Upper lobe of right lung (tissue), 1 donor: ENCODE data around the gene CHTOP. TPM values are rescaled to one million over a fixed set of nuclear protein-coding genes. Genes with fewer than 3 reads are reported as not detected.

Source experiments
- ATAC-seq: fragments of 200-7000 bp; cut with Tn5 transposase; one replicate; pipeline ENCODE4 v1.9.1; 2020; ENCODE audit warnings: mild to moderate bottlenecking, moderate library complexity
- DNase-seq: peaks from one replicate; pipeline ENCODE4 v3.0.0-alpha.2; 2020
- H3K27ac ChIP-seq: fragments of 200-600 bp; one replicate; pipeline ENCODE4 v1.8.0; 2022
- H3K27me3 ChIP-seq: fragments of 200-600 bp; one replicate; pipeline ENCODE4 v1.8.0; 2022; ENCODE audit warnings: mild to moderate bottlenecking
- H3K36me3 ChIP-seq: fragments of 200-600 bp; one replicate; pipeline ENCODE4 v1.8.0; 2022
- H3K4me1 ChIP-seq: fragments of 200-600 bp; one replicate; pipeline ENCODE4 v1.8.0; 2022
- H3K4me3 ChIP-seq: fragments of 200-600 bp; one replicate; pipeline ENCODE4 v1.8.0; 2022; ENCODE audit warnings: mild to moderate bottlenecking
- H3K9me3 ChIP-seq: fragments of 200-600 bp; one replicate; pipeline ENCODE4 v1.8.0; 2022
- CTCF ChIP-seq: fragments of 200-600 bp; IDR thresholded peaks from one replicate; pipeline ENCODE4 v1.8.0; 2022; ENCODE audit warnings: antibody characterized with exemption
- intact Hi-C: fragments of 100-400 bp; cut with DNase I; formaldehyde crosslinking; loops from one replicate; pipeline ENCODE4 v1.11.0; 2022
- total RNA-seq: library from RNA; stranded (reverse); fragmentation: NEBNext Ultra II Directional; extraction: Animal tissue kit (Norgen Biotek cat#: 25700); gene quantifications from one replicate; pipeline ENCODE4 v1.2.1, GENCODE V29; 2021
- donor health status: DM: no; HTN: yes; CAD: no; lungs with severe emphysema.

The CHTOP gene
- total RNA-seq, 1 donor from 2014 or later, result 63.5 TPM

GRCh38 chr1:153592748-153593147 is 41.1 kb upstream of the CHTOP start:
- intact Hi-C loops, result no loop called here
- no peaks in the 10 kb centered on the region for H3K27me3 ChIP-seq
- no peak for TF ChIP-seq CTCF
- ATAC-seq (no peak), DNase-seq (no peak)
- no peaks in the 10 kb centered on the region for H3K4me1 ChIP-seq
- H3K4me3 ChIP-seq, result no peak overlapping the region
- no peak overlapping the region for H3K27ac ChIP-seq
- no peaks in the 10 kb centered on the region for H3K9me3 ChIP-seq
- H3K36me3 ChIP-seq, result no peaks in the 10 kb centered on the region

GRCh38 chr1:153597206-153597605 is 36.7 kb upstream of the CHTOP start:
- ATAC-seq, result peak; percentile 35

GRCh38 chr1:153598309-153599172 is 35.3 kb upstream of the CHTOP start:
- Histone ChIP-seq H3K4me1 (no peaks in the 10 kb centered on the region), H3K27me3 (no peaks in the 10 kb centered on the region), H3K9me3 (no peaks in the 10 kb centered on the region), H3K4me3 (no peak overlapping the region), H3K36me3 (no peaks in the 10 kb centered on the region), H3K27ac (no peak overlapping the region)
- peak; percentile 48 for ATAC-seq
- intact Hi-C loops, result no loop called here
- no peak for TF ChIP-seq CTCF
- DNase-seq, result no peak

More at GRCh38 chr1:153597206-153597605, 36.7 kb upstream of the CHTOP start:
- intact Hi-C loops, result no loop called here
- no peak overlapping the region for H3K27ac ChIP-seq
- no peaks in the 10 kb centered on the region for H3K36me3 ChIP-seq
- H3K9me3 ChIP-seq, result no peaks in the 10 kb centered on the region
- H3K4me3 ChIP-seq, result no peak overlapping the region
- TF ChIP-seq CTCF, result no peak
- H3K27me3 ChIP-seq, result no peaks in the 10 kb centered on the region
- no peaks in the 10 kb centered on the region for H3K4me1 ChIP-seq
- no peak for DNase-seq

GRCh38 chr1:153599847-153600246 is 34.0 kb upstream of the CHTOP start:
- intact Hi-C loops, result no loop called here
- ATAC-seq, result no peak
- Histone ChIP-seq H3K9me3 (no peaks in the 10 kb centered on the region), H3K27me3 (no peaks in the 10 kb centered on the region), H3K36me3 (no peaks in the 10 kb centered on the region), H3K4me3 (no peak overlapping the region), H3K4me1 (no peaks in the 10 kb centered on the region), H3K27ac (no peak overlapping the region)
- no peak for TF ChIP-seq CTCF
- no peak for DNase-seq

- no peak for TF ChIP-seq CTCF
- Histone ChIP-seq H3K27ac (no peak overlapping the region), H3K9me3 (no peaks in the 10 kb centered on the region), H3K36me3 (peaks cover 11% of the 10 kb centered on the region), H3K4me3 (no peak overlapping the region), H3K27me3 (no peaks in the 10 kb centered on the region), H3K4me1 (peaks cover 3% of the 10 kb centered on the region)
- ATAC-seq, result no peak
- intact Hi-C loops, result no loop called here
- DNase-seq, result no peak
Measured at GRCh38 chr1:153602749-153603148, 31.1 kb upstream of the CHTOP start.
